PFSK-1 (cell line): Measurements from ENCODE around the gene EVA1B.

Experiments used
- POLR2AphosphoS5 ChIP-seq: IDR thresholded peaks from 2 replicates; pipeline ENCODE4 v1.6.1; 2012; ENCODE audit warnings: low read depth, mild to moderate bottlenecking, control low read depth, low read length, moderate library complexity
- REST ChIP-seq, 2 experiments: IDR thresholded peaks; 2 replicates each; pipeline versions ENCODE4 v1.6.1 to v1.8.0; 2011 to 2012; ENCODE audit warnings: low read depth in 2 of 2, low read length in 2 of 2, control low read depth in 1 of 2, inconsistent platforms in 1 of 2, mild to moderate bottlenecking in 1 of 2, moderate library complexity in 1 of 2; ENCODE audit not compliant: insufficient read depth in 1 of 2
- SIN3A ChIP-seq: IDR thresholded peaks from 2 replicates; pipeline ENCODE4 v1.6.1; 2012; ENCODE audit warnings: mild to moderate bottlenecking, low read length, moderate library complexity, borderline replicate concordance; ENCODE audit not compliant: insufficient read depth
- TAF1 ChIP-seq: IDR thresholded peaks from 2 replicates; pipeline ENCODE4 v1.6.1; 2012; ENCODE audit warnings: low read length, control low read depth, borderline replicate concordance; ENCODE audit not compliant: insufficient read depth

- no peak for TF ChIP-seq POLR2AphosphoS5
- no peak for TF ChIP-seq REST (IDR thresholded peaks at IDR 0.05; ENCODE audit: insufficient read depth in 1 of 2, low read depth in 2 of 2, low read length in 2 of 2)
- no peak for TF ChIP-seq TAF1
- no peak for TF ChIP-seq SIN3A
Measured at GRCh38 chr1:36366091-36366661, 42.7 kb upstream of the EVA1B start.
